Measurements from ENCODE around the gene SYNDIG1L. TPM values are rescaled to one million over a fixed set of nuclear protein-coding genes. Genes with fewer than 3 reads are reported as not detected.

SYNDIG1L gene
- total RNA-seq, 1 donor from 2014 or later: 2.9 TPM

- no peaks in the 10 kb centered on the region for H3K9me3 ChIP-seq
- ATAC-seq: no peak
- H3K36me3 ChIP-seq: no peaks in the 10 kb centered on the region
- TF ChIP-seq CTCF (IDR thresholded peaks at IDR 0.05): no peak
- H3K4me3 ChIP-seq: no peak overlapping the region
- DNase-seq: no peak
- H3K27ac ChIP-seq: no peak overlapping the region
- intact Hi-C loops (cut with DNase I): no loop called here
- no peaks in the 10 kb centered on the region for H3K4me1 ChIP-seq
- H3K27me3 ChIP-seq: peaks cover 11% of the 10 kb centered on the region
These were observed 4.0 kb downstream of the SYNDIG1L start for GRCh38 chr14:74421981-74422380.

GRCh38 chr14:74419086-74419485, 6.9 kb downstream of the SYNDIG1L start:
- peaks cover 5% of the 10 kb centered on the region for H3K27me3 ChIP-seq
- no peak for DNase-seq
- H3K27ac ChIP-seq: no peak overlapping the region
- H3K36me3 ChIP-seq: no peaks in the 10 kb centered on the region
- ATAC-seq: no peak
- no peak for TF ChIP-seq CTCF (IDR thresholded peaks at IDR 0.05)
- intact Hi-C loops (cut with DNase I): no loop called here
- no peaks in the 10 kb centered on the region for H3K9me3 ChIP-seq
- H3K4me3 ChIP-seq: no peak overlapping the region
- no peaks in the 10 kb centered on the region for H3K4me1 ChIP-seq

- H3K4me3 ChIP-seq: no peak overlapping the region
- H3K36me3 ChIP-seq: no peaks in the 10 kb centered on the region
- H3K27ac ChIP-seq: no peak overlapping the region
- no peaks in the 10 kb centered on the region for H3K9me3 ChIP-seq
- intact Hi-C loops (cut with DNase I): no loop called here
- DNase-seq: no peak
- H3K27me3 ChIP-seq: peaks cover 5% of the 10 kb centered on the region
- H3K4me1 ChIP-seq: no peaks in the 10 kb centered on the region
- TF ChIP-seq CTCF (IDR thresholded peaks at IDR 0.05): no peak
- ATAC-seq: no peak
These were observed 8.0 kb downstream of the SYNDIG1L start for GRCh38 chr14:74418031-74418430.

GRCh38 chr14:74417611-74418010, 8.4 kb downstream of the SYNDIG1L start:
- ATAC-seq (no peak), DNase-seq (no peak)
- no peaks in the 10 kb centered on the region for H3K9me3 ChIP-seq
- no peaks in the 10 kb centered on the region for H3K4me1 ChIP-seq
- H3K27ac ChIP-seq: no peak overlapping the region
- intact Hi-C loops (cut with DNase I): no loop called here
- no peak overlapping the region for H3K4me3 ChIP-seq
- TF ChIP-seq CTCF (IDR thresholded peaks at IDR 0.05): no peak
- peaks cover 5% of the 10 kb centered on the region for H3K27me3 ChIP-seq
- no peaks in the 10 kb centered on the region for H3K36me3 ChIP-seq

- ATAC-seq: peak; percentile 17
- intact Hi-C loops (cut with DNase I): no loop called here
- Histone ChIP-seq H3K4me1 (no peaks in the 10 kb centered on the region), H3K4me3 (no peak overlapping the region), H3K27ac (no peak overlapping the region), H3K9me3 (no peaks in the 10 kb centered on the region), H3K27me3 (peaks cover 5% of the 10 kb centered on the region), H3K36me3 (no peaks in the 10 kb centered on the region)
- TF ChIP-seq CTCF (IDR thresholded peaks at IDR 0.05): no peak
- DNase-seq: no peak
These were observed 8.8 kb downstream of the SYNDIG1L start for GRCh38 chr14:74417201-74417600.

GRCh38 chr14:74415115-74415437, 10.9 kb downstream of the SYNDIG1L start:
- no peak overlapping the region for H3K27ac ChIP-seq
- DNase-seq (no peak), ATAC-seq (no peak)
- no peak overlapping the region for H3K4me3 ChIP-seq
- H3K4me1 ChIP-seq: no peaks in the 10 kb centered on the region
- peaks cover 5% of the 10 kb centered on the region for H3K27me3 ChIP-seq
- no peaks in the 10 kb centered on the region for H3K9me3 ChIP-seq
- no peaks in the 10 kb centered on the region for H3K36me3 ChIP-seq
- intact Hi-C loops (cut with DNase I): no loop called here
- TF ChIP-seq CTCF (IDR thresholded peaks at IDR 0.05): no peak
